Measurements from ENCODE around the gene CLUH.

CLUH gene

GRCh38 chr17:2711608-2712299, at the start of gene CLUH:
TSS of gene CLUH (minus strand) at chr17:2711764. CDS start at chr17:2711661, 103 bp downstream.
- in situ Hi-C loops (cut with MboI; ENCODE audit: low sequenced_read_pairs, unreplicated experiment), result no loop called here
- TF ChIP-seq, protein P1, sequence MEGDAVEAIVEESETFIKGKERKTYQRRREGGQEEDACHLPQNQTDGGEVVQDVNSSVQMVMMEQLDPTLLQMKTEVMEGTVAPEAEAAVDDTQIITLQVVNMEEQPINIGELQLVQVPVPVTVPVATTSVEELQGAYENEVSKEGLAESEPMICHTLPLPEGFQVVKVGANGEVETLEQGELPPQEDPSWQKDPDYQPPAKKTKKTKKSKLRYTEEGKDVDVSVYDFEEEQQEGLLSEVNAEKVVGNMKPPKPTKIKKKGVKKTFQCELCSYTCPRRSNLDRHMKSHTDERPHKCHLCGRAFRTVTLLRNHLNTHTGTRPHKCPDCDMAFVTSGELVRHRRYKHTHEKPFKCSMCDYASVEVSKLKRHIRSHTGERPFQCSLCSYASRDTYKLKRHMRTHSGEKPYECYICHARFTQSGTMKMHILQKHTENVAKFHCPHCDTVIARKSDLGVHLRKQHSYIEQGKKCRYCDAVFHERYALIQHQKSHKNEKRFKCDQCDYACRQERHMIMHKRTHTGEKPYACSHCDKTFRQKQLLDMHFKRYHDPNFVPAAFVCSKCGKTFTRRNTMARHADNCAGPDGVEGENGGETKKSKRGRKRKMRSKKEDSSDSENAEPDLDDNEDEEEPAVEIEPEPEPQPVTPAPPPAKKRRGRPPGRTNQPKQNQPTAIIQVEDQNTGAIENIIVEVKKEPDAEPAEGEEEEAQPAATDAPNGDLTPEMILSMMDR (IDR thresholded peaks at IDR 0.05; ENCODE audit: borderline replicate concordance, control extremely low read depth, extremely low read depth, insufficient read depth, missing control alignments), result no peak
- DNase-seq (ENCODE audit: low spot score), result peak; percentile 99

- TF ChIP-seq, protein P1 (IDR thresholded peaks at IDR 0.05; ENCODE audit: borderline replicate concordance, control extremely low read depth, extremely low read depth, insufficient read depth, missing control alignments), result no peak
- in situ Hi-C loops (cut with MboI; ENCODE audit: low sequenced_read_pairs, unreplicated experiment), result no loop called here
- DNase-seq (ENCODE audit: low spot score), result no peak
Observed at GRCh38 chr17:2758870-2759269, 47.3 kb upstream of the CLUH start.

GRCh38 chr17:2755891-2756724, 44.5 kb upstream of the CLUH start:
- TF ChIP-seq, protein P1 (IDR thresholded peaks at IDR 0.05; ENCODE audit: borderline replicate concordance, control extremely low read depth, extremely low read depth, insufficient read depth, missing control alignments), result no peak
- DNase-seq (ENCODE audit: low spot score), result no peak
- in situ Hi-C loops (cut with MboI; ENCODE audit: low sequenced_read_pairs, unreplicated experiment), result no loop called here

GRCh38 chr17:2751491-2751890, 39.9 kb upstream of the CLUH start:
- in situ Hi-C loops (cut with MboI; ENCODE audit: low sequenced_read_pairs, unreplicated experiment), result no loop called here
- TF ChIP-seq, protein P1 (IDR thresholded peaks at IDR 0.05; ENCODE audit: borderline replicate concordance, control extremely low read depth, extremely low read depth, insufficient read depth, missing control alignments), result no peak
- no peak for DNase-seq (ENCODE audit: low spot score)

- no peak for DNase-seq (ENCODE audit: low spot score)
- in situ Hi-C loops (cut with MboI; ENCODE audit: low sequenced_read_pairs, unreplicated experiment), result no loop called here
- TF ChIP-seq, protein P1 (IDR thresholded peaks at IDR 0.05; ENCODE audit: borderline replicate concordance, control extremely low read depth, extremely low read depth, insufficient read depth, missing control alignments), result no peak
Observed at GRCh38 chr17:2750721-2751120, 39.2 kb upstream of the CLUH start.

DNA sequence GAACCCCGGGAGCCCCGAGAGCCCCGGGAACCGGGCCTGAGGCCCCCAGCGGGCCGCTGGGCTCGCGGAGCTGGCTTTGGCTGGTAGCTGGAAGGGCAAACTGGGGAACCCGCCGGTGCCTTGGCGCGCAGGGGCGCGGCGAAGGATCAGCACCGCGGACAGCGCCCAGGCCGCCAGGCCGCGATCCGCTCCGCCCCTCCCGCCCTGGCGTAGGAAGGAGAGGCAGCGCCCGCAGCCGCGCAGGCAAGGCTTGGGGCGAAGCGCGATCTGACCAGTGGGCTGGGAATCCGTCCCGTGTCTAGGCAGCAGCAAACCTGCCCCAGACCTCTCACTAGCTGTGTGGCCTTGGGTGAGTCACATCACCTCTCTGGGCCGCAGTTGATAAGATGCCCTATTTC, 38.2 kb upstream of the CLUH start:
- TF ChIP-seq, protein P1 (IDR thresholded peaks at IDR 0.05; ENCODE audit: borderline replicate concordance, control extremely low read depth, extremely low read depth, insufficient read depth, missing control alignments), result no peak
- DNase-seq (ENCODE audit: low spot score), result peak; percentile 95
- in situ Hi-C loops (cut with MboI; ENCODE audit: low sequenced_read_pairs, unreplicated experiment), result no loop called here

Data from GM13976 (cell line).